ENCODE data around the gene CNTLN.

- TF ChIP-seq, protein P1, sequence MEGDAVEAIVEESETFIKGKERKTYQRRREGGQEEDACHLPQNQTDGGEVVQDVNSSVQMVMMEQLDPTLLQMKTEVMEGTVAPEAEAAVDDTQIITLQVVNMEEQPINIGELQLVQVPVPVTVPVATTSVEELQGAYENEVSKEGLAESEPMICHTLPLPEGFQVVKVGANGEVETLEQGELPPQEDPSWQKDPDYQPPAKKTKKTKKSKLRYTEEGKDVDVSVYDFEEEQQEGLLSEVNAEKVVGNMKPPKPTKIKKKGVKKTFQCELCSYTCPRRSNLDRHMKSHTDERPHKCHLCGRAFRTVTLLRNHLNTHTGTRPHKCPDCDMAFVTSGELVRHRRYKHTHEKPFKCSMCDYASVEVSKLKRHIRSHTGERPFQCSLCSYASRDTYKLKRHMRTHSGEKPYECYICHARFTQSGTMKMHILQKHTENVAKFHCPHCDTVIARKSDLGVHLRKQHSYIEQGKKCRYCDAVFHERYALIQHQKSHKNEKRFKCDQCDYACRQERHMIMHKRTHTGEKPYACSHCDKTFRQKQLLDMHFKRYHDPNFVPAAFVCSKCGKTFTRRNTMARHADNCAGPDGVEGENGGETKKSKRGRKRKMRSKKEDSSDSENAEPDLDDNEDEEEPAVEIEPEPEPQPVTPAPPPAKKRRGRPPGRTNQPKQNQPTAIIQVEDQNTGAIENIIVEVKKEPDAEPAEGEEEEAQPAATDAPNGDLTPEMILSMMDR (IDR thresholded peaks at IDR 0.05) = no peak
- TF ChIP-seq EZH2 (IDR thresholded peaks at IDR 0.05; ENCODE audit: borderline replicate concordance, insufficient read depth, low read depth, low read length, poor library complexity, severe bottlenecking) = no peak
Measured at GRCh38 chr9:17484906-17485305, 350.1 kb downstream of the CNTLN start.
